UCSD-AML1 (cell line): ENCODE results near the gene TGFBR3.

ENCODE experiments used
- DNase-seq: peaks from one replicate; lab custom pipeline; 2025; ENCODE audit not compliant: unreplicated experiment; lab: John Stamatoyannopoulos, UW

The TGFBR3 gene

DNA sequence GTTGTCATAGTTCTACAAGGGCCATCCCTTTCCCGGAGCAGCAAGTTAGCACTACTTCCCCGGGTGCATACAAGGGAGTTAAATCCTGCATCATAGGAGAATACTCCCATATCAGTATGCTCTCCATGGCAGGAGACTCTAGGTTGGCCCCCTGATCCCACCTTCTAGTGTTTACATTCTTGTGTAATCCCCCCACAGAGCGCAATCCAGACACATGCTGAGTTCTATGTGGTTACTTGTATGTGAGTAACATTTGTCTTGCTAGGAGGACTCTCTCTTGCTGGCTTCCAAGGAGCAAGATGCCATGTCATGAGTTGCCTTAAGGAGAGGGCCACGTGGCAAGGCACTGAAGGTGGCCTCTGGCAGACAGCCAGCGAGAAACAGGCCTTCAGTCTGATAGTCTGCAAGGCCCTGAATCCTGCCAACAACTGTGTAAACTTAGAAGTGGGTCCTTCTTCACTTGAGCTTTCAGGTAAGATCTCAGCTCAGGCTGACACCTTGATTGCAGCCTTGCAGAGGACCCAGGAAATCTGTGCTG is 230.0 kb downstream of the TGFBR3 start:
- DNase-seq = no peak

GRCh38 chr1:91653183-91653582 is 232.8 kb downstream of the TGFBR3 start:
- no peak for DNase-seq

GRCh38 chr1:91651661-91652071 is 234.3 kb downstream of the TGFBR3 start:
- no peak for DNase-seq

DNA sequence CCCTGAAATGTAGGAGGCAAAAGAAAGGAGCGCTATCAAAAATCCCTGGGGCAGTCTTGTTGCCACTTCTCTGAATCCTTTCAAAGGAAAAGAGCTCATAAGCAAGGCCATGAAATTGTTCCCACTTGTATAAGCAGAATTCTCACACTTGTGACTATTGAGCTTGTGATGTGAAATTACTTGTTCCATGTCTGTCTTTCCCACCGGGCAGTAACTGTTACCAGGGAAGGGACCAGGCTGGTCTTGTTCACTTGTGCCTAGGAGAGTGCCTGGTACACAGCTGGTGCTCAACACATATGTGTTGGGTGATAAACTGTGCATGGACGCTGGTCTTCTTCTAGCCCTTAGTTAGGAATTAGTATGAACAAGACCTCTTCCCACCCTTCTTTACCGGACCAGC is 234.7 kb downstream of the TGFBR3 start:
- DNase-seq = no peak

- no peak for DNase-seq
These were observed 235.2 kb downstream of the TGFBR3 start for GRCh38 chr1:91650764-91651163.

GRCh38 chr1:91647061-91647460 is 238.9 kb downstream of the TGFBR3 start:
- no peak for DNase-seq

GRCh38 chr1:91645031-91645430 is 240.9 kb downstream of the TGFBR3 start:
- DNase-seq = no peak

DNA sequence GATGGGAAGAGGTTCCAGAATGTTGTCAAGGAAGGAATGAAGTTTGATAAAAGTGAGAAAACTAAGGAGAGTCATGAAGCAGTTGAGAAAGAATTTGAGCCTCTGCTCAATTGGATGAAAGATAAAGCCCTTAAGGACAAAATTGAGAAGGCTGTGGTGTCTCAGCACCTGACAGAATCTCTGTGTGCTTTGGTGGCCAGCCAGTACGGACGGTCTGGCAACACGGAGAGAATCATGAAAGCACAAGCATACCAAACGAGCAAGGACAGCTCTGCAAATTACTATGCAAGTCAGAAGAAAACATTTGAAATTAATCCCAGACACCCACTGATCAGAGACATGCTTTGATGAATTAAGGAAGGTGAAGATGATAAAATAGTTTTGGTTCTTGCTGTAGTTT is 242.5 kb downstream of the TGFBR3 start:
- no peak for DNase-seq

- no peak for DNase-seq
These were observed 244.9 kb downstream of the TGFBR3 start for GRCh38 chr1:91640877-91641526.

DNA sequence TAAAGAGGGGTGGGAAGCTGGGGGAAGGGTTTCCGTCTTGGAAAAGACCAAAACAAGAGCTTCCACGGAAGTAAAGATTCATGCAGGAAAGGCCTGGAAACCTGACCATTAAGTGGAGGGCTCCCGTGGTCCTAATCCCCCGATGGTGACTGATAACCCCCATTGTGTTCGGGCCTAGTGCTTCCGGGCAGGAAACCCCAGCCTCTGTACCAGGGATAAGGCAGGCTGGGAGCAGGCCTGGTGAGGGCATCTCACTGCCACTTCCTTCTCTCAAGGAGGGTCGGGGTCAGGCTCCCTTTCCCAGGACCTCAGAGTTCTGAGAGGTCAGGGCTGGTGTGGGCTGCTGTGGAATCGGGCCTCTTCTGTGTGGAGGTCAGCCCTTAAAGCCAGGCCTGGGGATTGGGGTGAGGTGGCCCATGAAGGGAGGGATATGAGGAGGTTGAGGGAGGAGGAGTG is 248.4 kb downstream of the TGFBR3 start:
- DNase-seq = no peak

GRCh38 chr1:91635763-91636162 is 250.2 kb downstream of the TGFBR3 start:
- DNase-seq = no peak

DNA sequence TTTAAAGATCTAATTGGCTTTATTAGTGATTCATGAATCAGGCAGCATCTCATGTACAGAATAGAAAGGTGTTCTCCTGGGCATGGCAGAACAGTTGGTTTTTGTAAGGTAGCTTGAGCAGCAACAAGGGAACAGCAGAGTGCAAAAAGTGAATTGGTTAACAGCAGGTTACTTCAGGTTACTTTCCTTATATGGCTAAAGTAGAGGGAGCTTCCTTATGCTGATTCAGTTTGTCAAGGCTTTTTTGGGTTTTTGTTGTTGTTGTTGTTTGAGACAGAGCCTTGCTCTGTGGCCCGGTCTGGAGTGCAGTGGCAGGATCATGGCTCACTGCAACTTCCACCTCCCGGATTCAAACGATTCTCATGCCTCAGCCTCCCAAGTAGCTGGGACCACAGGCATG is 252.5 kb downstream of the TGFBR3 start:
- DNase-seq = no peak

DNA sequence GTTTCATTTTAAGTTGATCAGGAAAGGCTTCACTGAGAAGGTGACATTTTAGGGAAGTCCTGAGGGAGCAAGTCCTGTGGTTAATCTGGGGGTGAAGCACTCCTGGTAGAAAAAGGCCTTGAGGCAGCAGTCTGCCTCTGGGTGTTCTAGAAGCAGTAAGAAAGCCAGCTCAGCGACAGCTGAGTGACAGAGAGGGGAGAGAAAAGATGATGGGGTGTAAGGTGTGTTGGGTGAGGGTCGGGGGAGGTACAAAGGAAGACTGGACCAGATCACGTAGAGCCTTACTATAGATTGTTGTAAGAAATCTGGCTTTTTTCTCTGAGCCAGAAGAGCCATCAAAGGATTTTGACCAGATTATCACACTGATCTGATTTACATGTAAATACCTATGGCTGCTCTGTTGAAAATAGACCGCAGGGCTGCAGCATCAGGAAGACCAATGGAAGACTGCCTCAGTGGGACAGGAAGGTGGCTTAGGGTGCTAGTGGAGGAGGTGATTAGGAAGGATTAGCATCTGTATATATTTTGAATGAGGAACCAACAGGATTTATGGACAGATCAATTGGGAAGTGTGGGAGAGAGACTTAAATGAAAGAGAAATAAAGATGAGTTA is 254.1 kb downstream of the TGFBR3 start:
- no peak for DNase-seq

DNA sequence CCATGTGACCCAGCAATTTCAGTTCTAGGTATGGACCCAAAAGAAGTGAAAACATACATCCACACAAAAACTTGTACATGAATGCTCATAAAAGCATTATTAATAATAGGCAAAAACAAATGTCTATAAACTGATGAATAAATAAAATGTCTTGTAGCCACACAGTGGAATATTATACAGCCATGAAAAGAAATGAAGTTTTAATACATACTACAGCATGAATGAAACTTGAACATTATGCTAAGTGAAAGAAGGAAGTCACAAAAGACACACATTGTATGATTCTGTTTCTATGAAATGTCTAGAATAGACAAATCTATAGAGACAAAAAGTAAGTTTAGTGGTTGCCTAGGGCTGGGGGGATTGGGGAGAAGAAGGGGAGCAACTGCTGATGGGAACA is 255.1 kb downstream of the TGFBR3 start:
- no peak for DNase-seq
